Rectal smooth muscle tissue (tissue), 1 donor: ENCODE data around the gene TRIM50.
"Not testable (repeated sequence)": the region's sequence is repeated elsewhere in the genome, so short reads cannot be mapped to it uniquely, and the experiment has no call there.

ENCODE experiments used
- H3K27ac ChIP-seq: one replicate; pipeline ENCODE4 v1.7.0; 2013; ENCODE audit warnings: low read depth, low read length, inconsistent platforms
- H3K27me3 ChIP-seq: one replicate; pipeline ENCODE4 v1.7.0; 2013; ENCODE audit warnings: low read length; ENCODE audit not compliant: control insufficient read depth, insufficient read depth
- H3K36me3 ChIP-seq: one replicate; pipeline ENCODE4 v1.7.0; 2013; ENCODE audit warnings: low read length; ENCODE audit not compliant: control insufficient read depth, insufficient read depth
- H3K4me1 ChIP-seq: one replicate; pipeline ENCODE4 v1.7.0; 2013; ENCODE audit warnings: low read length; ENCODE audit not compliant: control insufficient read depth, insufficient read depth
- H3K4me3 ChIP-seq: one replicate; pipeline ENCODE4 v1.7.0; 2013; ENCODE audit warnings: low read length
- H3K9ac ChIP-seq: one replicate; pipeline ENCODE4 v1.7.0; 2013; ENCODE audit warnings: low read length

TRIM50 gene

DNA sequence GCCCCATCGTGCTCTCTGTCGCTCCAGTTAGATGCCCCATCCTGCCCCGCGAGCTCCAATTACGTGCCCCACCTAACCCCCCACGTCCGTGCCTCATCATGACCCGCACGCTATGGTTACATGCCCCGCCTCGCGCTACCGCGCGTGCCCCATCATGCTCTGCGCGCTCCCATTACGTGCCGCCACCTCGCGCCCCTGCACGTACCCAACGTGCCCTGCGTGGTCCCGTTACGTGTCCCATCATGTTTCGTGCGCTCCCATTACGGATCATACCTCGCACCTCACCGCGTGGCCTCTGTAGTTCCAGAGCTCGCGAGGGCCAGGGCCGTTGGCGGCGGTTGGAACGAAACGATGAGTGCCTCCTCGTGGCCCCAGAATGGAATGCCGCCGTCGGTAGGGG lies at the start of gene TRIM50, which contains the start of gene FKBP6:
Gene TRIM50, minus strand, starts transcription at position 161 of the 400 bp plus-strand sequence. CDS start 3,295 bp downstream, outside the sequence.
Gene FKBP6, plus strand, starts transcription at position 240 of the 400 bp plus-strand sequence. CDS start 268 bp downstream, outside the sequence.
- H3K36me3 ChIP-seq, H3K4me3 ChIP-seq, H3K27ac ChIP-seq, H3K27me3 ChIP-seq, H3K4me1 ChIP-seq, H3K9ac ChIP-seq: not testable (repeated sequence)

GRCh38 chr7:73376671-73377412 lies 49.0 kb upstream of the TRIM50 start:
- H3K4me3 ChIP-seq: no peak overlapping the region
- H3K9ac ChIP-seq: no peak overlapping the region
- H3K36me3 ChIP-seq: no peaks in the 10 kb centered on the region
- peaks cover 8% of the 10 kb centered on the region for H3K27me3 ChIP-seq
- H3K4me1 ChIP-seq: no peaks in the 10 kb centered on the region
- no peak overlapping the region for H3K27ac ChIP-seq

DNA sequence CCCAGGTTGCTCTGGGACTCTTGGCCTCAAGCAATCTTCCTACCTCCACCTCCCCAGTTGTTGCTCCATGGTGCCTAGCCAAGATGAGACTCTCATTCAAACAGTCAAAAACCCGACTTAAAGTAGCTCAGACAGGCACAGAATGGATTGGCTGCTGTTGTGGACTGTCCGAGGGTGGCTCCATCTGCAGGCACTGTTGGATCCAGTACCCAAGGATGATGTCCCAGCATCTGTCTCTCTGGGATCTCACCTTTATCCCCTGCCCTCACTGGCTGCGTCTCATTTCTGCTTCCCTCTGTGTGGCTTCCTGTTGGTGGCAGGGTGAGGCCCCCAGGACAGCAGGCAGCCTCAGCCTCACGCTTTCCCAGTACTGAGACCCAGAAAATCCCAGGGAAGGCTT lies 48.4 kb upstream of the TRIM50 start:
- H3K9ac ChIP-seq, H3K27ac ChIP-seq, H3K36me3 ChIP-seq, H3K27me3 ChIP-seq, H3K4me1 ChIP-seq, H3K4me3 ChIP-seq: not testable (repeated sequence)

GRCh38 chr7:73373741-73374140 lies 45.9 kb upstream of the TRIM50 start:
- no peaks in the 10 kb centered on the region for H3K36me3 ChIP-seq
- H3K27me3 ChIP-seq: peaks cover 8% of the 10 kb centered on the region
- no peak overlapping the region for H3K4me3 ChIP-seq
- no peak overlapping the region for H3K9ac ChIP-seq
- H3K4me1 ChIP-seq: no peaks in the 10 kb centered on the region
- H3K27ac ChIP-seq: no peak overlapping the region

- no peak overlapping the region for H3K9ac ChIP-seq
- no peaks in the 10 kb centered on the region for H3K4me1 ChIP-seq
- H3K27me3 ChIP-seq: no peaks in the 10 kb centered on the region
- no peaks in the 10 kb centered on the region for H3K36me3 ChIP-seq
- H3K4me3 ChIP-seq: no peak overlapping the region
- H3K27ac ChIP-seq: no peak overlapping the region
Measured at GRCh38 chr7:73369622-73370021, 41.7 kb upstream of the TRIM50 start.

GRCh38 chr7:73369009-73369408 lies 41.1 kb upstream of the TRIM50 start:
- no peak overlapping the region for H3K9ac ChIP-seq
- no peaks in the 10 kb centered on the region for H3K36me3 ChIP-seq
- no peaks in the 10 kb centered on the region for H3K4me1 ChIP-seq
- H3K27me3 ChIP-seq: no peaks in the 10 kb centered on the region
- H3K27ac ChIP-seq: no peak overlapping the region
- H3K4me3 ChIP-seq: no peak overlapping the region

- H3K36me3 ChIP-seq: no peaks in the 10 kb centered on the region
- no peak overlapping the region for H3K4me3 ChIP-seq
- no peak overlapping the region for H3K27ac ChIP-seq
- H3K9ac ChIP-seq: no peak overlapping the region
- no peaks in the 10 kb centered on the region for H3K27me3 ChIP-seq
- H3K4me1 ChIP-seq: no peaks in the 10 kb centered on the region
Measured at GRCh38 chr7:73366990-73367389, 39.1 kb upstream of the TRIM50 start.

DNA sequence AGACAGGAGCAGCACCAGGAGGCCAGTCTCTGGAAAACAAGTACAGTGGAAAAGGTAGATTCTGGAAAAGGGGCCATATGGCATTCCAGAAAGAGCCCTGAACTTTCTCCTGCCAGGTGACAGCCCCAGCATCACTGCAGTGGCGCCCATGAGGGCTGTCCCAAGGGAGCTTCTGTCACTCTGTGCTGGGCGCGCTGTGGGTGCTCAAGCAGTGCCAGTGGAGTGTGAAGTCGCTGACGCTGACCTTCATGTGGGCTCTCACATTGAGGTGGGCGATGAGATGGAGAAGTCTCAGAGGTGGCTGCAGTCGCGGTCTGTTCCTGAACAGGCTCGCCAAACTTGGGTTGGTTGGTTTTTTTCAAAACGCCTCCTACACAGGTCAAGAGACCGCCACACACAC lies 38.2 kb upstream of the TRIM50 start:
- H3K27ac ChIP-seq: no peak overlapping the region
- no peaks in the 10 kb centered on the region for H3K4me1 ChIP-seq
- no peaks in the 10 kb centered on the region for H3K36me3 ChIP-seq
- no peak overlapping the region for H3K9ac ChIP-seq
- no peaks in the 10 kb centered on the region for H3K27me3 ChIP-seq
- H3K4me3 ChIP-seq: no peak overlapping the region

- Histone ChIP-seq H3K4me3 (no peak overlapping the region), H3K4me1 (no peaks in the 10 kb centered on the region), H3K27ac (no peak overlapping the region), H3K36me3 (no peaks in the 10 kb centered on the region), H3K9ac (no peak overlapping the region), H3K27me3 (no peaks in the 10 kb centered on the region)
Measured at GRCh38 chr7:73364006-73364728, 36.3 kb upstream of the TRIM50 start.

DNA sequence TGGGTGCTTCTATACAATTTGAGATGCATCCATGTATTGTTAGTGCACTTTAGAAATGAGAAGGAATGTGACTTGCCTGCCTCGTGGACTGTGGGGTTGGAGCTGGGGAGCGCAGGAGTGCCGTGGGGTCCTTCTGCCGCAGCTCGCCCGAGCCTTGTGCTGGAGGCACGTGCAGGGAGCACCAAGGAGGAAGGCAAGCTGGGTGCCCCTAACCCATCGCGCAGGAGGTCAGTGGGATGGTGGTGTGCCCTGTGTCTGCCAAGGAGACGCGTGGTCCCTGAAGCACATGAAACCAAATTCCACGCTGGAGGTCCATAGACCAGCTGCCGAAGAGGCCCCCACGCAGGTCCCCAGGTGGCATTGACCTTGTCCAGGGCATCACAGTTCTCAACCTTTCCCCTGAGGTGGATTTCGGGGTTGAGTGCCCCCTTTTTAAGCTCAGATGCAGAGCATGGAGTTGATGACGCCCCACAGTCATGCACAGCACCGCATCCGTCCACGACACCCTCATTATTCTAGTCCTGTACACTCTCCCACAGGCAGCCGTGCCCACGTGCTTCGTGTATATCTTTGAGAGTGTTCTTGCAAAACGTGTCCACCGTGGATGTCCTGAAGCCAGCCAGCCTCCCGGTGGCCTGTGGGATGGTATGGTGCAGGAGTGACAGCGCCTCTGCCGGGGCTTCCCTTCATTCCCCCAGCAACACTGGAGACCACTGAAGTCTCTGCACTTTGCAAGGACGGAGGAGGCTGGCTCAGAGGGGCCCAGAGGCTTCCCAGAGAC lies 35.5 kb upstream of the TRIM50 start:
- Histone ChIP-seq H3K27ac (no peak overlapping the region), H3K4me3 (no peak overlapping the region), H3K4me1 (no peaks in the 10 kb centered on the region), H3K27me3 (no peaks in the 10 kb centered on the region), H3K36me3 (no peaks in the 10 kb centered on the region), H3K9ac (no peak overlapping the region)

DNA sequence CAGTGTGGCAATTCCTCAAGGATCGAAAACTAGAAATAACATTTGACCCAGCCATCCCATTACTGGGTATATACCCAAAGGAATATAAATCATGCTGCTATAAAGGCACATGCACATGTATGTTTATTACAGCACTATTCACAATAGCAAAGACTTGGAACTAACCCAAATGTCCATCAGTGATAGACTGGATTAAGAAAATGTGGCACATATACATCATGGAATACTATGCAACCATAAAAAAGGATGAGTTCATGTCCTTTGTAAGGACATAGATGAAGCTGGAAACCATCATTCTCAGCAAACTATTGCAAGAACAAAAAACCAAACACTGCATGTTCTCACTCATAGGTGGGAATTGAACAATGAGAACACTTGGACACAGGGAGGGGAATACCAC lies 32.7 kb upstream of the TRIM50 start:
- H3K4me1 ChIP-seq, H3K36me3 ChIP-seq, H3K27me3 ChIP-seq, H3K9ac ChIP-seq, H3K4me3 ChIP-seq, H3K27ac ChIP-seq: not testable (repeated sequence)

DNA sequence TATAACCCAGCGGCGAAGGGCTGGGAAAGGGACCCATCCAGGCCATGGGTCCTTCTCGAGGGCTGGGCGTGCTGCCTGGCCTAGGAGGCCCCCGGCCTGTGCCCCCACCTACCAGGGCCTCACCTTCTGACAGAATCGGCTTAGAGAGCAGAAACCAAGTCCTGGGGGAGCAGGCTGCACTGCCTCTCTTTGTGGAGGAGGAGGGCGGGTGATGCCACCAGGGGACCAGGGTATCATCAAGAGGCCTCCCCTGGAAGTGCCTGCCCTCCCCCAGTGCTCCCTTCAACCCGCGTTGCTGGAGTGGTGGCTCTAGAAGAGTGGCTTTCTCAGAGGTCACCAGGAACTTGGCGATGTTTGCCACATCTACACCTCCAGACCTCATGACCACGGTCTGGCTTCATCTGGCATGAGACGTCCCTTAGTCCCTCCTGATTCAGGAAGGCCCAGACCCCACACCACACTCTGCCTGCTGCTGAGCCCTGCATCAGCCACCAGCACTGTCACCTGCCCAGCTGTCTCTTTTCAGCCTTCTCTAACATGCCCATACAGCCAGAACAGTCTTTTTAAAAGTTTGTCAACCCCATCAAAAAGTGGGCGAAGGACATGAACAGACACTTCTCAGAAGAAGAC lies 32.0 kb upstream of the TRIM50 start:
- Histone ChIP-seq H3K4me1 (no peaks in the 10 kb centered on the region), H3K27me3 (peaks cover under 1% of the 10 kb centered on the region), H3K36me3 (no peaks in the 10 kb centered on the region), H3K9ac (no peak overlapping the region), H3K27ac (no peak overlapping the region), H3K4me3 (no peak overlapping the region)
